GM12878 (cell line): ENCODE measurements around the gene TRAPPC6A. TPM values are rescaled to one million over a fixed set of nuclear protein-coding genes. Genes with fewer than 3 reads are reported as not detected.

Experiments
- BACH1 ChIP-seq: fragments of 450-650 bp; IDR thresholded peaks from 2 replicates; pipeline ENCODE4 v1.6.1; 2017; ENCODE audit warnings: mild to moderate bottlenecking, borderline replicate concordance
- BCL3 ChIP-seq: IDR thresholded peaks from 2 replicates; pipeline ENCODE4 v1.6.1; 2011; ENCODE audit warnings: borderline replicate concordance, low read depth, mild to moderate bottlenecking, moderate library complexity, low read length; ENCODE audit not compliant: insufficient read depth, poor library complexity, severe bottlenecking
- BCLAF1 ChIP-seq: fragments of 450-650 bp; IDR thresholded peaks from 2 replicates; pipeline ENCODE4 v1.6.1; 2017; ENCODE audit warnings: antibody characterized with exemption, mild to moderate bottlenecking, moderate library complexity
- GATAD2B ChIP-seq: fragments of 450-650 bp; conservative IDR thresholded peaks from 2 replicates; pipeline ENCODE4 v1.6.1; 2017; ENCODE audit warnings: low read depth, mild to moderate bottlenecking, moderate library complexity
- MAX ChIP-seq: IDR thresholded peaks from 2 replicates; pipeline ENCODE4 v1.6.1; 2012; ENCODE audit warnings: low read depth, low read length, improper control_type of control experiment
- MXI1 ChIP-seq: fragments of 150-350 bp; IDR thresholded peaks from 2 replicates; pipeline ENCODE4 v1.6.1; 2011; ENCODE audit warnings: low read depth, mild to moderate bottlenecking, inconsistent platforms, low read length, improper control_type of control experiment
- POLR2AphosphoS5 ChIP-seq: IDR thresholded peaks from 2 replicates; pipeline ENCODE4 v1.6.1; 2011; ENCODE audit warnings: mild to moderate bottlenecking, low read length, inconsistent platforms
- RBBP5 ChIP-seq: fragments of 200-600 bp; sonication (generic); conservative IDR thresholded peaks from 2 replicates; pipeline ENCODE4 v1.6.1; 2016
- polyA plus RNA-seq, 11 experiments: library from polyadenylated mRNA; depleted of rRNA in 4 of 11; unstranded in 6 of 11; stranded (reverse) in 5 of 11; fragments of >200 nt; fragmentation: Nextera tagmentation in 4 of 11; fragmentation: Illumina TruSeq in 1 of 11; extraction: Ambion mirVana in 4 of 11; extraction: Trizol in 1 of 11; gene quantifications; 1 replicate in 1 of 11; 2 replicates in 10 of 11; pipeline versions ENCODE4 v1.2.1 to v1.2.3, GENCODE V29; 2011 to 2016; ENCODE audit warnings: inconsistent platforms in 2 of 11, missing spikeins in 2 of 11, low read depth in 1 of 11
- total RNA-seq, 4 experiments: library from RNA; depleted of rRNA in 3 of 4; stranded (reverse); fragments of >200 nt in 3 of 4; fragmentation: Illumina TruSeq in 1 of 4; extraction: Trizol in 1 of 4; gene quantifications; 2 replicates each; pipeline versions ENCODE4 v1.2.1 to v1.2.3, GENCODE V29; 2013 to 2021

Gene TRAPPC6A
- total and polyA plus RNA-seq, 10 of the 15 experiments (the other 5 are each of a cell fraction or from before 2014, with no cell fraction given) = 1.8 to 83.9 (median 35.8) TPM

GRCh38 chr19:45169602-45170001 lies 8.4 kb downstream of the TRAPPC6A start (continued):
- TF ChIP-seq BCLAF1 = no peak
- TF ChIP-seq POLR2AphosphoS5 = no peak
- TF ChIP-seq RBBP5 = no peak
- no peak for TF ChIP-seq MXI1
- no peak for TF ChIP-seq BCL3
- no peak for TF ChIP-seq BACH1
- TF ChIP-seq MAX = no peak
- TF ChIP-seq GATAD2B = no peak
- TF ChIP-seq, all 136 proteins: peak for 0
